HG02852 (cell line): ENCODE results near the gene ZFTA.
"Not testable (repeated sequence)": the region's sequence is repeated elsewhere in the genome, so short reads cannot be mapped to it uniquely, and the experiment has no call there.

ENCODE experiments used
- ATAC-seq: cut with Tn5 transposase; IDR thresholded peaks from one replicate; pipeline ENCODE4 v1.9.1; 2021; ENCODE audit warnings: mild to moderate bottlenecking, moderate library complexity; ENCODE audit not compliant: unreplicated experiment

Gene ZFTA

DNA sequence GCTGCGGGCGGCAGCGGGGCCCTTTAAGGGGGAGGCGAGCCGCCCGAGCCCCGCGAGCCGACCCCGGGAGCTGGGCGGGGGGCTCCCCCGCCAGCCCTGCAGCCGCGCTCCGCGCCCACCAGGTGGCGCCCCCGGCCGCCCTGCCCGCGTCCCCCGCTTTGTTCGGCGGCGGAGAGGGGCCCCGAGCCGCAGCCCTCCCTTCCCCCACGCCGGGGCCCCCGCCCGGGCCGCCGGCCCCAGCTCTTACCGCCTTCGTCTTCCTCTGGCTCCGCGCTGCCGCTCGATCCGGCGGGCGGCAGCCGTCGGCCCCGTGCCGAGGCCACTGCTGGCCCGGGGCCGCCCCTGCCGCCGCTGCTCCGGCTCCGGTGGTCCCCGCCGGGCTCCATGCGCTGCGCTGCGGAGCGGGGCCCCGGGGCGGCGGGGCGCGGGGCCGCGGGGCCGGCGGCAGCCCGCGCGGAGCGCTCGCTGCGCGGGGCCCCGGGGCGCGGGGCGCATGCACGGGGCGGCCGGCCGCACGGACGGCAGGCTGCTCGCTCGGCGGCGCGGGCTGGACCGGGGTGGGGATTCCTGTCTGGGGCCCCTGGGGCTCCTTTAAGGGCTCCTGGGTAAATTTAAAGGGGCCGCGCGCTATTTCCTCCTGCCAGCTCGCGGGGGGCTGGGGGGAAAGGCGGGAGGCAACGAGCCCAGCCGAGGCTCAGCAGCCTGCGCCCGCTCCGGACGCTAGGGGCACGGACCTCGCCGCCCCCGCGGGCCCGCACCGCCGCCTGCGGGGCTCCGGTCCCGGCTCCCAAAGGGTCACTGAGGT lies at the start of gene ZFTA:
TSS of gene ZFTA (minus strand) at position 539 of the 805 bp plus-strand sequence. CDS start at position 386, 153 bp downstream.
- no peak for ATAC-seq

DNA sequence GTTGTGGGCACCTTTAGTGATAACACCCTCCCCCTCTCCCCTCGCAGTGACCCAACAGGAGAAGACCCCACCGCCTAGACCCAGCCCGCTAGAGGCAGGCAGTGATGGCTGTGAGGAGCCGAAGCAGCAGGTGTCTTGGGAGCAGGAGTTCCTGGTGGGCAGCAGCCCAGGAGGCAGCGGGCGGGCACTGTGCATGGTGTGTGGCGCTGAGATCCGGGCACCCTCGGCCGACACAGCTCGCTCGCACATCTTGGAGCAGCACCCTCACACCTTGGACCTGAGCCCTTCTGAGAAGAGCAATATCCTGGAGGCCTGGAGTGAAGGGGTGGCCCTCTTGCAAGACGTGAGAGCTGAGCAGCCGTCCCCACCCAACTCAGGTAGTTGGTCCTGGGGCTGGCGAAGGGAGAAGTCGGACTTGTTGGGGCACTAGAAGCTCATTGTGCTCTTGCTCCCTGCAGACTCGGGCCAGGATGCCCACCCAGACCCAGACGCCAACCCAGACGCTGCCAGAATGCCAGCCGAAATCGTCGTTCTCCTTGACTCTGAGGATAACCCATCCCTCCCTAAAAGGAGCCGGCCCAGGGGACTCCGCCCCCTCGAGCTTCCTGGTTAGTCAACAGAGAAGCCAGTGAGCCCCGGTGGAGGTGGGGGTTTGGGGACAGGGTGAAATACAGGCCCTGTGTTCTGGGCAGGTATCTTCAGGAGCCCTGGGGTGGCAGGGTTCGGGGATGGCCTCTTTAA lies 49.4 kb upstream of the ZFTA start:
- ATAC-seq = no peak

DNA sequence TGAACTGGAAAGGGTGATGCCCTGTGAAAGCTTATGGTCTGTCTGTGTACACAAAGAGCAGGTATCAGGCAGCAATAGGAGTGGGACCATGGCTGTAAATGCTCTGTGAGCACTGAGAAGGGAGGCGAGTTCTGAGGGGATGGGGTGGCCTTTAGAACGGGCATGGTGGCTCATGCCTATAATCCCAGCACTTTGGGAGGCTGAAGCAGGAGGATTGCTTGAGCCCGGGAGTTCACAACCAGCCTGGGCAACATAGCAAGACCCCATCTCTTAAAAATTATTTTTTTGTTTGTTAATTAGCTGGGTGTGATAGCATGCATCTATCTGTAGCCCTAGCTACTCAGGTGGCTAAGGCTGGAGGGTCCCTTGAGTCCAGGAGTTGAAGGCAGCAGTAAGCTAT lies 48.2 kb upstream of the ZFTA start:
- no peak for ATAC-seq

DNA sequence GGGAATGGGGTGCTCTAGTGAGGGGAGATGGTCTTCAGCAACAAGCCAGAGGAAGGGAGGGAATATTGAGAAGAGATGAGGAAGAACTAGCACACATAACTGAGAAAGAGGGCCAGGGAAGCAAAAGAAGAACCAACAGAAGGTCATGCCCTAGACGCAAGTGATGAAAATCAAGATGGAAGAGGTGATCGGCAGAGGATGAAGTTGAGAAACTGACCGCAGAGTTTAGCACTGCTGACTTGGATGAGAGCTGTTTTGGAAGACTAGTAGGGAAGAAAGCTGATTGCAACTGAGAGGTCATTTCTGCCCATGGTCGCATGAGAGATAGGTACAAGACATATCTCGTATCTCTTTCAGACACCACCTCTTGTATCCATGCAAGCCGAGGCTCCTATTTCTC lies 47.6 kb upstream of the ZFTA start:
- ATAC-seq = no peak

DNA sequence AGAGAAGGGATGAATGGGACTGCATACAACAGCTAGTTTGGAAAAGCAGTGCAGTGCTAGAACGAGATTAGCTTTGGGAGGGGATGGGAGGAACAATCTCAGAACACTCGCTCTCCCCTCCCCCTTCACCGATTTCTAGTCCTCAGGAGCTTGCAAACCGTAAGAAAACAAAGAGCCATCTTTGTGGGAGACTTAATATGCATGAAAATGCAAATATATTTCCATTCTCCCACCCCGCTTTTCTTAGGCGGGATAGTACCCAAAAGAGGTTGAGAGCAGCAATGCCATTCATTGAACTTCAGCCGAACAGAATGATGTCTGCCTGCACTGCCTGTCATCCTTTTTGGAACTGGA lies 45.8 kb upstream of the ZFTA start:
- no peak for ATAC-seq

DNA sequence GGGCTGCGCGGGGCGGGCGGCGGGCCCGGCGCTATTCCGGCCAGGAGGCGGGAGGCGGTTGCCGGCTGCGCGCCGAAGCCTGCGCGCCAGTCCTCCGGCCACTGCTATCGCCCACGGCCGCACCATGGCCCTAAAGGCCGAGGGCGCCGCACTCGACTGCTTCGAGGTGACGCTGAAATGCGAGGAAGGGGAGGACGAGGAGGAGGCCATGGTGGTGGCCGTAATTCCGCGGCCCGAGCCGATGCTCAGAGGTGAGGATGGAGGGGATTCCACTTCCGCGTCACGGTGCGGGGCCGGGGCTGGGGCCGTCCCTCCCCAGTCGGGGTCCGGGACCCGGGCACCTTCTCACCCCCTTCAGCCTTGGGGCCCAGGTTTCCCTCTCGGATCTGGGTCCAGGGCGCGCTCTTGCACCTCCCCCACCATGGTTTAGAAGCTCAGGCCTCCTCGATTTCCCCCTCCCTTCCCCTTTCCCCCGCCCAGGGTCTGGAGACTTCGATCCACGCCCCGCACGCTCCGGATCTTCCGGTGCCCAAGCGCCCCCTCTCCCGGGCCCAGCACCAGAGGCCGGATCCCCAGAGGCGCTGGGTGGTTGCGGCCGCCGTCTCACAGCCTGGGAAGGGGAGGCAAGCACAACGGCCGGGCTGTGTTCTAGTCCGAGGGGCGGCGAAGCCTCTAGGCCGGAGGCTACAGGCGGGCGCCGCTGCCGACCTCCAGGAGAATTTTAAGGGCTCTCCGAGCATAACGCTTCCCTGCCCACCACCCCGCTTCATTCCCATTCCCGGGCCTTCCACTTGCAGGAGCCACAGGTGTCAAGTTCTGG lies 45.2 kb upstream of the ZFTA start:
- peak; percentile 35 for ATAC-seq

DNA sequence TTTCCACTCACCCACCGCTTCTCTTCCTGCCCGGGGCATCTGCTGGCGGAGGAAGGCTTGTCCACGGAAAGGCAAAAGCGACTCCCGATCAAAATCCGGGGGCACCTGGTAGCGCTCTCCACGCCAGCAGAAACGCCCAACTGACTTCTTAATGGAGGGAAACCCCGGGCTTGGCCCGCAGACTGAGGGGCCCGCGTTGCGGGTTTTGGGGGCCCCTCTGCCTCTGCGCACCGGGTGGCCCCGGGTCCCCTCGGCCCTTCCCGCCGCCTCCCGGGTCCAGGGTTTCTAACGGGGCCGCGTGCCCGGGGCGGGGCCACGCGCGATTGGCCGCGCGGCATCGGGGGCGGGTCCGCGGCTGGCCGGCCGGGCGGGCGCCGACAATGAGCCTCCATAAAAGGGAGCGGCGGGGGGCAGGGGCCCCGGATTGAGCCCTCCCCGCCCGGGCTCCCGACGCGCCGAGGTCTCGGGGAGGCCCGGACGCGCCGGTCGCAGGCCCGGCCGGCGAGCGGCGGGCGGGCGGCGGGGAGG lies 44.5 kb upstream of the ZFTA start, which contains the start of gene SPINDOC:
TSS of gene SPINDOC (plus strand) at position 422 of the 528 bp plus-strand sequence. CDS start 231 bp downstream, outside the sequence.
- ATAC-seq = peak; percentile 80

DNA sequence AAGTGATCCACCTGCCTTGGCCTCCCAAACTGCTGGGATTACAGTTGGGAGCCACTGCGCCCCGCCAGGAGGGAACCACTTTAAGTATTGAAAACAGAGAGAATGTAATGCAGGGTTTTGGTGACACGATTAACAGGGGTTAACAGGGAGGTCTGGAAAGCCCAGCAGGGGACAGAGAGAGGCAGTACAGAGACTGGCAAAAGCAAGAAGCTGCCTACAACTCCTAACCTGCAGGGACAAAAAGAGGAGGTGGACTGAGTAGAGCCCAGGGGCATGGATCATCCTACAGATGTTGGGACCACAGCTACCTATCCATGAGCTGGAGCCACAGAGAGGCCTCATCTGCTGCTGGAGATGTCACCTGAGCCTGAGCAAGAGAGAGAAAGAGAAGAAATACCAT lies 42.9 kb upstream of the ZFTA start:
- ATAC-seq = no peak

DNA sequence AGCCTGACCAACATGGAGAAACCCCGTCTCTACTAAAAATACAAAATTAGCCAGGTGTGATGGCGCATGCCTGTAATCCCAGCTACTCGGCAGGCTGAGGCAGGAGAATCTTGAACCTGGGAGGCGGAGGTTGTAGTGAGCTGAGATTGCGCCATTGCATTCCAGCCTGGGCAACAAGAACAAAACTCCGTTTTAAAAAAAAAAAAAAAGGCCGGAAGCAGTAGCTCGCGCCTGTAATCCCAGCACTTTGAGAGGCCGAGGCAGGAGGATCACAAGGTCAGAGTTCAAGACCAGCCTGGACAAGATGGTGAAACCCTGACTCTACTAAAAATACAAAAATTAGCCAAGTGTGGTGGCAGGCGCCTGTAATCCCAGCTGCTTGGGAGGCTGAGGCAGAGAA lies 41.8 kb upstream of the ZFTA start:
- ATAC-seq = not testable (repeated sequence)

DNA sequence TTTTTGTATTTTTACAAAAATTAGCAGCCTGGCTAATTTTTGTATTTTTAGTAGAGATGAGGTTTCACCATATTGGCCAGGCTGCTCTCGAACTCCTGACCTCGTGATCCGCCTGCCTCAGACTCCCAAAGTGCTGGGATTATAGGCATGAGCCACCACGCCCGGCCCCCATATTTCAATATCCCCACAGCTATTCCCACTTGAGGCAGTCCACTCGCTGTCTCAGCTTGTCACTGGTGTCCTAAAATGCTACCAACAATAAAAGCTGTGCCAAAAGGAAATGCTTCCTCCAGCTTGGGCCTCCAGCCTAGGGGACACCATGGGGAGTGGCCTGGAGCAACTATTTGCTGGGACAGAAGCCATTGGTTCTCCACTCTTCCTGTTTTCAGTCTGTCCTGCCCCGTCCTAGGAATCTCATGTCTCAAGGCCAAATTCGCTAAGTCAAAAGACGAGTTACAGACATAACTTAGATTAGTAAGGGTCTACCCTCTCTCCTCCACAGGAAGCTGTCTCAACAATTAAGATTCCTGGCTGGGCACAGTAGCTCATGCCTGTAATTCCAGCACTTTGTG lies 37.4 kb upstream of the ZFTA start:
- ATAC-seq = no peak

DNA sequence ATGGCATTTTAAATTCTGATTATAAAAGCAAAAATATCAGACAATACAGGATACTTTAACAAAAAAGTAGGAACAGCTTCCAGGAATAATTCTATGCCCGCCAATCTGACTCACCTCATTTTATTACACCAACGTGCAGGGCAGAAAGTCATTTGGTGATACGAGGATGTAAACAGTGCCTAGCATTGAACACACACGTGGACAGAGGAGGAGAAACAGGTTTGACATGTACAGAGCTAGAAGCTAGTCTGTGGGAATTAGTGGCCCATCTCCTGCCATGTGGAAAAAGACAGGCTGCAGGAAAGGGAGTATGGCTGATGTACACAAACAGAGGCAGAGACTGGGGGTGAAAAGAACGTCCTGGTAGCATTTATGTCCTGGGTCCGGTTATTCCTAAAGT lies 35.7 kb upstream of the ZFTA start:
- ATAC-seq = no peak

DNA sequence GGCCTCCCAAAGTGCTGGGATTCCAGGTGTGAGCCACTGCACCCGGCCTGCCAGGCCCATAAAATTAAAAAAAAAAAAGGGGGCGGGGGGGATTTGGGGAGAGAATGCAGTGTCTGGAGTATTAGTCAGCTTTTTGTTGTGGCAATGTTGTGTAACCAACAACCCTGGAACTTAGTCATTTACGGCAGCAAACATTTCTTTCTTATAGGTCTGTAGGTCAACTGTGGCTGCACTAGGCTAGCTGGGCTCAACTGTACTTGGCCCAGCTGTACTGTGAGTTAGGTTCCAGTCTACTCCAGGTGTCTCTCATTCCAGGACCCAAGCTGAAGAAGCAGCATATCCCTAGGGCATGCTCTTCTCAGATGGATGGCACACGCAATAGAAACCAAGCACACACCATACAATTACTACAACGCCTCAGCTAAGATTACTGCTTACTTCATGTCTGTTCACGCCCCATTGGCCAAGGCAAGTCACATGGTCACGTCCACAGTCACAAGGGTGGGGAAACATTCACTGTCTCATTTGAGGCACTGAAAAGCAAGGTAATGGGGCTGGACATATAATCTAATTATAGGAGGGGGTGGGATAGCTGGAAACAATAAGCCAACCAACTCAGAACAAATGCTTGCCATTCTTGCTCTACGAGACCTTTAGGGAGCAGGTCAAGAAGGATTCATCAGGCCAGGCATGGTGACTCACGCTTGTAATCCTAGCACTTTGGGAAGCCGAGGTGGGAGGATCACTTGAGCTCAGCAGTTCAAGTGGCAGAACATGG lies 34.3 kb upstream of the ZFTA start:
- no peak for ATAC-seq

DNA sequence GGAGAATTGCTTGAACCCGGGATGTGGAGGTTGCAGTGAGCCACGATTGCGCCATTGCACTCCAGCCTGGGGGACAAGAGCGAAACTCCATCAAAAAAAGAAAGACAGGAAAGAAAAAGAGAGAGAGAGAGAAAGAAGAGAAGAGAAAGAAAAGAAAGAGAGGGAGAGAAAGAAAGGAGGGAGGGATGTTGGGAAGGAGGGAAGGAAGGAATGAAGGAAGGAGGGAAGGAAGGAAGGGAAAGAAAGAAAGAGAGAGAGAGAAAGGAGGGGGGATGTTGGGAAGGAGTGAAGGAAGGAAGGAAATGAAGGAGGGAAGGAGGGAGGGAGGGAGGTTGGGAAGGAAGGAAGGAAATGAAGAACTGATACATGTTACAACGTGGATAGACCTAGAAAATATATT lies 32.3 kb upstream of the ZFTA start:
- ATAC-seq = no peak

DNA sequence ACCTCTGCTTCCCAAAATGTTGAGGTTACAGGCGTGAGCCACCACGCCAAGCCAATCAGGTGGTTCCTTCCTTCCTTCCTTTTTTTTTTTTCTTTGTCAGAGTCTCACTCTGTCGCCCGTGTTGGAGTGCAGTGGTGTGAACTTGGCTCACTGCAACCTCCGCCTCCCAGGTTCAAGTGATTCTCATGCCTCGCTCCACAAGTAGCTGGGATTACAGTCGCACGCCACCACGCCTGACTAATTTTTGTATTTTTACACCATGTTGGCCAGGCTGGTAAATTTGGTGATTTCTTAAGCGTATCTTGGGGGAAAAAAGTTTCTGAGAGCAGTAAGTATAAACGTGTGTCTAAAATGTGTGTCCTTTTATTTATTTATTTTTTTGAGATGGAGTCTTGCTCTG lies 26.5 kb upstream of the ZFTA start:
- no peak for ATAC-seq

DNA sequence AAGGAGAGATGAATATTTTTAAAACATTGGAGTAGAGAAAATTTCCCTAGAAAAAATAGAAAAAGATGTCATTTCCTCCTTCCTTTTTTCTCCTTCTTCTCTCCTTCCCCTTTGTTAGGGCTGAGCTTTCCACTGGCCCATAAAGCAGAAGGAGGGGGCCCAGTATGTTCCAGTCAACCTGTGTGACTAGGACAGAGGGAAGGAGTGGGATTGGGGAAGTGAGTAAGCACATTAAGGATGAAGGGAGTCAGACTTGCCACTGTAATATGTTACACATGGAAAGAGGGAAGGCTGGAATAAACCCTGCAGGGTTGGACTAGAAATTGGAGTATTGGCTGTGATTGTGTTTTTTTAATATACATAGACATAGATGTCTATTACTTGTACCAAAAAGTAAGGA lies 24.6 kb upstream of the ZFTA start:
- ATAC-seq = no peak

DNA sequence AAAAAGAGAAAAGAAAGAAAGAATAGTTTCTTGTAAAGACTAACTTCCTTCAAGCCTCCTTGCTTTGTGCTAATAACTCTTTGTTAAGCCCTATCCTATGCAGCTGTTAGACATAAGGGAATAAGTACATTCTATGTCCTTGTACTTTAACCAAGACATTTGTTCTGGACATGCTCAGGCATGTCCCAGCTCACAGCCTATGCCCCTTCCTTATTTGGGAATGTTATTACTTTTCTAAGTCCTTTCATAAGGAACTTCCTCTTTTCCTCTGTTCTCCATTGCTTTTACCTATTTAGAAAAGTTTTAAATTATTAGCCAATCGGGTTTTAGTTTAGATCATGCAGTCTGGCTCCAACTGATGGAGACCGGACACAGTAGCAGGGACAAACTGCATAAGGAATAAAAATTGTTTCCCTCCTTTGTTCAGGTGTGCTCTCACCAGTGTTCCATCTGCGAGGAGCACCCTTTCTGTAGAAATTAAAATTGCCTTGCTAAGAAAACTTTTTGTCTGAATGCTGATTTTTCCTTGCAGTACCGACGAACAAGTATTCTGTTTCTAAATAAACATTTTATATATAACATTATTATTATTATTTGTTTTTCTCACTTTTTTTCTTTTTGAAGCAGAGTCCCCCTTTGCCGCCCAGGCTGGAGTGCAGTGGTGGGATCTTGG lies 23.1 kb upstream of the ZFTA start:
- no peak for ATAC-seq

DNA sequence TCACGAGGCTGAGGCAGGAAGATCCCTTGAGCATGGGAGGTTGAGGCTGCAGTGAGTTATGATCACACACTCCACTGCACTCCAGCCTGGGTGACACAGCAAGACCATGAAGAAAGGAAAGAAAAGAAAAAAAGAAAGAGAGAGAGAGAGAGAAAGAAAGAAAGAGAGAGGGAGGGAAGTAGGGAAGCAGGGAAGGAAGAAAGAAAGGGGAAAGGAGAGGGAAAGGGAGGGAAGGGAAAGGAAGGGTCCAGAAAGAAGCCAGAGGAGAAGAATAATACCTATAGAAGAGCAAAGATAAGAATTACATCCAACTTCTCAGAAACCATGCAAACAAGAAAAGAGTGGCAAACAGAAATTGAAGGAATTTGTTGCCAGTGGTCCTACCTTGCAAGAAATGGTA lies 17.2 kb upstream of the ZFTA start:
- ATAC-seq = no peak

DNA sequence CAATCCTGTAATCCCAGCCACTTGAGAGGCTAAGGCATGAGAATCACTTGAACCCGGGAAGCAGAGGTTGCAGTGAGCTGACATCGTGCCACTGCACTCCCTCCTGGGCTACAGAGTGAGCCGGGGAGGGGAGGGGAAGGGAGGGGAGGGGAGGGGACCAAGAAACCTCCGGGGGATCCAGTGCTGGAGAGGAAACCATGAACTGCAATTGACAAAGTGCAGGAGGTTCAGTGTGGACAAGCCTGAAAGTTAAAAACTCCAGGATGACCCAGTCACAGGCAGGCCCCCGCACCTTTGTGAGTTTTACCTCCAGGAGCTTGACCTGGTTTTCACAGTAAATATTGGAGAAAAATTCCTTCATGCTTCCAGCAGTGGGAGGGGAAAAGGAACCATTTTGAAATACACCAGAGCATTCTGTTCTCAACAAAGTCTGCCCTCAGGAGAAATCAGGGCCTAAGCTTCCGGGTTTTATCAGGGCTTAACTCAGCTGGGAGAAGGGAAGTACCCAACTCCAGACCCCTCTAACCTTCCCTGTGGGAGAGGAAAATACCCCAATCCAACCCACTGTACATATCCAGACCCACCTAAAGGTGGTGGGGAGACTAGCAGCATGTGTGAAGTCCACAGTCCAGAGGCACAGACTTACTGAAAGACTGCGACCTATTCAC lies 15.5 kb upstream of the ZFTA start:
- no peak for ATAC-seq

DNA sequence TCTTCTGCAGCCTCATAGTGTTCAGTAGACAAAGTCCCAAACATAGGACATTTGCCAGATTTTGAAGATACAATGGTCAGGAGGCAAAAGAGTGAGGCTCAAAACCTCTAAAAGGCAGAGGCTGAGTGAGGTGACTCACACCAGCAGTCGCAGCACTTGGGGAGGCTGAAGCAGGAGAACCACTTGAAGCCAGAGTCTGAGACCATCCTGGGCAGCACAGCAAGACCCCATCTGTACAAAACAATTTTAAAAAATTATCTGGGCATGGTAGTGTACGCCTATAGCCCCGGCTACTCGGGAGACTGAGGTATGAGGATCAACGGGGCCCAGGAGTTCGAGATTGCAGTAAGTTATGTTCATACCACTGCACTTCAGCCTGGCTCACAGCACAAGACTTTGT lies 14.2 kb upstream of the ZFTA start:
- ATAC-seq = no peak
